ENCODE measurements around the gene STON1. TPM values are rescaled to one million over a fixed set of nuclear protein-coding genes. Genes with fewer than 3 reads are reported as not detected.
A peak's percentile ranks its signal among the peaks of the same experiment; 100 is the strongest.

The STON1 gene
- total RNA-seq, 4 donors from 2014 or later: 4.1 to 9.7 (median 8.1) TPM

- H3K4me3 ChIP-seq (ENCODE audit: low read depth, poor library complexity, severe bottlenecking): no peak overlapping the region
- intact Hi-C loops (cut with DNase I; ENCODE audit: low total_unique reads): no loop called here
- peak in 1 of 2 donors; percentile 81 for DNase-seq (ENCODE audit: low spot score in 2 of 2)
- TF ChIP-seq POLR2A (IDR thresholded peaks at IDR 0.05) (no peak), CTCF (IDR thresholded peaks at IDR 0.05) (no peak)
- 28 to 37% methylated on average over 7 of the region's 7 CpGs for WGBS, 2 donors
These were observed 760 bp upstream of the STON1 start for GRCh38 chr2:48529194-48529593.

- WGBS, 2 donors: 3 to 5% methylated on average over 15 of the region's 15 CpGs
- peak overlapping the region; percentile 49 for H3K4me3 ChIP-seq (ENCODE audit: low read depth, poor library complexity, severe bottlenecking)
- DNase-seq (ENCODE audit: low spot score in 2 of 2): no peak
- no peak for TF ChIP-seq POLR2A (IDR thresholded peaks at IDR 0.05)
- TF ChIP-seq CTCF (IDR thresholded peaks at IDR 0.05): no peak
- intact Hi-C loops (cut with DNase I; ENCODE audit: low total_unique reads): loop anchor here (5.0 kb wide), 1 partner anchor 1238 kb away; no protein-coding TSS in a partner anchor
These were observed 300 bp upstream of the STON1 start for GRCh38 chr2:48529676-48530032.

- no peak overlapping the region for H3K4me3 ChIP-seq (ENCODE audit: low read depth, poor library complexity, severe bottlenecking)
- TF ChIP-seq CTCF (IDR thresholded peaks at IDR 0.05): no peak
- no peak for TF ChIP-seq POLR2A (IDR thresholded peaks at IDR 0.05)
- 3 to 9% methylated on average over 6 of the region's 6 CpGs for WGBS, 2 donors
- intact Hi-C loops (cut with DNase I; ENCODE audit: low total_unique reads): loop anchor here (5.0 kb wide), 1 partner anchor 1236 kb away; no protein-coding TSS in a partner anchor
- no peak for DNase-seq (ENCODE audit: low spot score in 2 of 2)
These were observed 1.2 kb downstream of the STON1 start for GRCh38 chr2:48531141-48531648.

GRCh38 chr2:48532174-48532573, 2.2 kb downstream of the STON1 start:
- no peak for DNase-seq (ENCODE audit: low spot score in 2 of 2)
- WGBS, 2 donors: 95 to 96% methylated on average over 7 of the region's 7 CpGs
- intact Hi-C loops (cut with DNase I; ENCODE audit: low total_unique reads): loop anchor here (5.0 kb wide), 1 partner anchor 1235 kb away; no protein-coding TSS in a partner anchor
- H3K4me3 ChIP-seq (ENCODE audit: low read depth, poor library complexity, severe bottlenecking): no peak overlapping the region
- TF ChIP-seq CTCF (IDR thresholded peaks at IDR 0.05) (no peak), POLR2A (IDR thresholded peaks at IDR 0.05) (no peak)

- WGBS, 2 donors: 95 to 100% methylated on average over 5 of the region's 5 CpGs
- TF ChIP-seq POLR2A (IDR thresholded peaks at IDR 0.05) (no peak), CTCF (IDR thresholded peaks at IDR 0.05) (no peak)
- intact Hi-C loops (cut with DNase I; ENCODE audit: low total_unique reads): loop anchor here (5.0 kb wide), 1 partner anchor 1234 kb away; no protein-coding TSS in a partner anchor
- H3K4me3 ChIP-seq (ENCODE audit: low read depth, poor library complexity, severe bottlenecking): no peak overlapping the region
- DNase-seq (ENCODE audit: low spot score in 2 of 2): no peak
These were observed 2.9 kb downstream of the STON1 start for GRCh38 chr2:48532824-48533223.

GRCh38 chr2:48534781-48535180, 4.8 kb downstream of the STON1 start:
- DNase-seq (ENCODE audit: low spot score in 2 of 2): no peak
- intact Hi-C loops (cut with DNase I; ENCODE audit: low total_unique reads): loop anchor here (5.0 kb wide), 1 partner anchor 1233 kb away; no protein-coding TSS in a partner anchor
- H3K4me3 ChIP-seq (ENCODE audit: low read depth, poor library complexity, severe bottlenecking): no peak overlapping the region
- 81 to 90% methylated on average over 5 of the region's 5 CpGs for WGBS, 2 donors
- TF ChIP-seq CTCF (IDR thresholded peaks at IDR 0.05): no peak
- no peak for TF ChIP-seq POLR2A (IDR thresholded peaks at IDR 0.05)
